ENCODE results near the gene PIP4K2A.
A peak's percentile ranks its signal among the peaks of the same experiment; 100 is the strongest.
"Not testable (repeated sequence)": the region's sequence is repeated elsewhere in the genome, so short reads cannot be mapped to it uniquely, and the experiment has no call there.

The PIP4K2A gene

GRCh38 chr10:22551681-22552365 is 162.6 kb downstream of the PIP4K2A start:
- no peak for DNase-seq (ENCODE audit: low read depth)

GRCh38 chr10:22550732-22551131 is 163.6 kb downstream of the PIP4K2A start:
- DNase-seq (ENCODE audit: low read depth), result peak; percentile 44

DNA sequence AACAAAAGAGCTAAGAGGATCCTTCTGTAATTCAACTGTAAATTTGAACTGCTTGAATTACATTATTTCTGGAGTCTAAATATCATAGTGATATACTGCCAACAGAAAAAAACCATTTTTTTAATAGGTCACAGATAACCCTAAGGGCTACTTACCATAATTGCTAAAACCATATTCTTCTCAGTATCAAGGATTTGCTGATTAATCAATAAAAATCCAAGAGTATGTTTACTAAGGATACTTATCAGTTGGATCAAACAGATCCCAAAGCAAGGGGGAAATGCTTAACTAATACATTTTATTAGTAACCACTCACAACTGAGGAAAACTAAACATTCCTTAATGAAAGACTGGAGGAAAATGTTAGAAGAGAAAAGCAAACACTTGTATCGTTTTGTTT is 166.0 kb downstream of the PIP4K2A start:
- no peak for DNase-seq (ENCODE audit: low read depth)

DNA sequence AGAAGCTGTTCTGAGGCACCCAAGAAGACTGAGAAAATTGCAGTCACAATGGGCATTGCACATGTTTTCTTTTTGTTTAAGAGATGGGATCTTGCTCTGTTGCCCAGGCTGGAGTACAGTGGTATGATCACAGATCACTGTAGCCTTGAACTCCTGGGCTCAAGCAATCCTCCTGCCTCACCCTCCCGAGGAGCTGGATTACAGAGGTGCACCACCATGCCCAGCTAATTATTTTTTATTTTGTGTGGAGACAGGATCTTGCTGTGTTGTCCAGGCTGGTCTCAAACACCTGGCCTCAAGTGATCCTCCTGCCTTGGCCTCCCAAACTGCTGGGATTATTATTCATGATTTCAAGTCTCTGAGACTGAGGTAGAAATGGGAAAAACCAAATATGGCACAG is 168.7 kb downstream of the PIP4K2A start:
- DNase-seq (ENCODE audit: low read depth), result no peak

DNA sequence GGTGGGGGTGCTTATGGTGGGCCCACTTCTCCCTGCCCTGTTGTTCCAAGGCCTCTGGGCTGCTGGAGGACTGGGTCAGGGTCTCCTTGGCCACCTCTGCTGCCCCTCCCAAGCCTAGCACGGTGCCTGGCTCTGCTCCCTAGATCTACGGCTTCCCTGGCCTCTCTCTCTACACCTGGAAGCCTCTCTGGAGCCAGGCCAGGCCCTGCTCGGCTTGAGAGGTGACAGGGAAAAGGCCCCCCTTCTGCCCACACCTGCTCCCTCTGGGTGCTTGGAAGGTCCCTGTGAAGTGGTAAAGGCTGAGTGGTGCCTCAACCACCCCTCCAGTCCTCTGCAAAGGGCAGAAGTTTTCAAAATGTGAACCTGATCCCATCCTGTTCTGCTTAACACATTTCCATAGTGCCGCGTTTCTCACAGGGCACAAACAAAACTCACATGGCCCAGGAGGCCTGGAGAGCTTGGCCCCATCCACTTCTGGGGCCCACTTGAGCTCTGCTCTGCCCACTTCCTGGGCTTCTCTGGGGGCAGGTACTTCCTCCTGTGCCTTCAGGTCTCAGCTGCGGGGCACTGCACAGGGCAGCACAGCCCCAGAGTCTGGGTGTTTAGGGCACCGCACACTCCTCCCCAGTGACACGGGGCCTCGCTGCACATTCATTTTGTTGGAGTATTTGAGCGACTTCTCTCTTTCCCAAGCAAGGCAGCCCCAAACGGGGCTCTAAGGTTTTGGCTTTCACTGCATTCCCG is 169.9 kb downstream of the PIP4K2A start:
- no peak for DNase-seq (ENCODE audit: low read depth)

DNA sequence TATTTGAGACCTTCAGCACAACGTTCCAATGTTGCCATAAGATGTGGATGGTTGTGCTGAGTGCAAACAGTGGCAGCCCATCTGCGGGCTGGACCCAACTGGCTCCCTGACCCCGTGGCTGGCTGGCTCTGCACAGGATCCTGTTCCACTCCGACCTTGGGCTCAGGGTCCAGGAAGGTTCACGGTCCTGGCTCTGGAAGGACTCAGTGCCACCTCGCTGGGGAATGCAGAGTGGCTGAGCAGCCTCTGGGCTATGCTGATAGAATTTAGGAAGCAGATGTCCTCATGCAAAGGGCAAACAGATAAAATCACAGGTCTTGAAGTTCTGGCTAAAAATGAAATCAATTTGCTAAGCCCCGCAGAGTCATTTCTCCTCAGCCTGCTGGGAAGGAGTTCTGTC is 171.6 kb downstream of the PIP4K2A start:
- no peak for DNase-seq (ENCODE audit: low read depth)

- no peak for DNase-seq (ENCODE audit: low read depth)
Measured at GRCh38 chr10:22541900-22542299, 172.5 kb downstream of the PIP4K2A start.

DNA sequence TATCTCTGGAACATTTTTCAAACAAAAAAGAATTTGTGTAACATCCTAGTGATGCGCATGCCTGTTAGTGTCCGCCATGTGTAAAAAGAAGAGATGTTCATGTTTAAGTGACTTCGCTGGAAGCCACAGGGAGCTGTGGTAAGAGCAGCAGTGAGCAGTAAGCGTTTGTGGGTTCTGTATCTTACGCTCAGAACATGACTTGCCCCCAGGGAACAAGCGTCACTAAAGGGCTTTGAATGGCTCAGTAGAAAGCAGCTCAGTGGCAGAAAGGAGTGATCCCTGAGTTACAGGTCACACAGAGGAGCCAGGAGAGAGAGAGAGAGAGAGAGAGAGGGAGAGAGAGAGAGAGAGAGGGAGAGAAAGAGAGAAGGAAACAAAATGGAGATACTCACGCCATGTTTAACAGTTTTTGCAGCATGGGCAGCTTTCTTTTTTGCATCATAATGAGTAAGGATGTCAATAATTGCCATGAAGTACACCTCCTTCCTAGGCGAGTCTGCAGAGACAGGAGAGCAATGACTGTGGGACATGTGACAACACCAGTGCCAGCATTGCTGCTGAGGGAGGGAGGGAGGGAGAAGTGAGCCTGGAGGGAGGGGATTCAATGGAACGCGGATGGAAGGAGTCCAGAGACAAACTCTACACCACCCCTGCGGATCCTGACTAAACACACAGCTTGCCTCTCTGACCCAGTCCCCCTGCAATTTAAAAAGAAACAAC is 174.6 kb downstream of the PIP4K2A start:
- DNase-seq (ENCODE audit: low read depth), result no peak

DNA sequence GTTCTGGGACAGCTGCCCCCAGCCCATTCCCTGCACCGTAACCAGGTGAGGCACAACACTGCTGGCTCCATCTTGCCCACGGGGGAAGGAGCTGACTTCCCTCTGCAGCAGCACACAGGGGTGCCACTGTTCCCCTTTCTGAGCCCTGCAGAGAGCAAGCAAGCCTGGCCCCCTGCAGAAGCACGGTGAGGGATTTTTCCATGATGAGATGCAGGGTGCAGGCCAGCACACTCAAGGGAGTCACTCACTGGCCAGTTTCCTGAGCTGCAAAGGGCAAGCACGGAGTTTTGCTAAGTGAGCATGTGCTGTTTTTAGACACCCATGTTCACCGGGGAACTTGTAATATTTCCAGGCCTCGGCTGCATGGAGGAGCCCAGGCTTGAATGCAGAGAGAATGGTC is 176.6 kb downstream of the PIP4K2A start:
- DNase-seq (ENCODE audit: low read depth), result no peak

- no peak for DNase-seq (ENCODE audit: low read depth)
Measured at GRCh38 chr10:22536620-22537019, 177.8 kb downstream of the PIP4K2A start.

DNA sequence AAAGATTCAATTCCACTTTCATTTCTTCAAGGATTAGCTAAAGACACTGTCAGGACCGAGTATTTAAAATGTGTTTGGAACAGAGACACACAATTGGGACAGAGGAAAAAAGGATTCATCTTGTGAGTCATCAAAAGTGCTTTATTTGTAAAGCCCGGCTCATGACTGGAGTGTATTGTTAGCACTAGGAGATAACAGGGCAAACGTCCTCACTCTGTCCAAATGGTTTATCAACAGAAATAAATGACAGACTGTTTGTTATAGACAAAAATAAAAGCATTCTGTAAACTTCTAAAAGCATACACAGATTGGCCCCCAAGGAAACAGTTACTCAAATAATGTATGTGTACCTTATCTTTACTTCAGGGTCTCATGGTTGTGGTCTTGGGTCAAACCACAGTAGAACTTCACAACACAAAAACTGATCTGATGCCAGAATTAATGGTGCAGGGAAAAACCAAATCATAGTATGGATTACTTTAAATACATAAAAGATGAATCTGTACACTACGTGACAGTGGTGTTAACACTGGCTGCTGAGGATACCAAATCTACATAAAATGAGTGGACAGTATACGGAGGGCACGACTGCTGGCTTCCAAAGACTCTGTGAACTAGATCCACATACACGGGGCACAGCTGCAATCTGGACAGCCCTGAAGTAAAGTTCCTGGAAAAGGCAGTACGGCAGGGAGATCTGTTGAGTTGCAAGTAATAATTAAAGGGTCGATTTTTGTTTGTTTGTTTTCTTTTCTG is 179.4 kb downstream of the PIP4K2A start:
- DNase-seq (ENCODE audit: low read depth), result no peak

GRCh38 chr10:22531441-22531840 is 182.9 kb downstream of the PIP4K2A start:
- no peak for DNase-seq (ENCODE audit: low read depth)

- DNase-seq (ENCODE audit: low read depth), result no peak
Measured at GRCh38 chr10:22531008-22531407, 183.4 kb downstream of the PIP4K2A start.

DNA sequence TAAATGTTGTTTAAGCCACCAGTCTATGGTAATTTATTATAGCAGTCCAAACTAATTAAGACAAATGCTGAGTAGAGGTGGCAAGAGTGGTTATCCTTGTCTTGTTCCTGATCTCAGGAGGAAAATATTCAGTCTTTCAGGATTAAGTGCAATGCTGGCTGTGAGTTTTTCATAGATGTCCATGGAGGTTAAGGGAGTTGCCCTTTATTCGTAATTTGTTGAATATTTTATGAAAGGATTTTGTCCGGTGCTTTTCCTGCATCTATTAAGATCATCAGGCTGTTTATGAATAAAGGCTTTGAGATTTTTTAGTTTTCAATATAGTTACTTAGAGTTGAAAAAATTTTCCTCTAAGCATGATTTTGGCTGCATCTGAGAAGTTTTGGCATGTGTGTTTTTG is 186.9 kb downstream of the PIP4K2A start:
- DNase-seq (ENCODE audit: low read depth), result no peak

GRCh38 chr10:22524333-22524732 is 190.0 kb downstream of the PIP4K2A start:
- not testable (repeated sequence) for DNase-seq (ENCODE audit: low read depth)

DNA sequence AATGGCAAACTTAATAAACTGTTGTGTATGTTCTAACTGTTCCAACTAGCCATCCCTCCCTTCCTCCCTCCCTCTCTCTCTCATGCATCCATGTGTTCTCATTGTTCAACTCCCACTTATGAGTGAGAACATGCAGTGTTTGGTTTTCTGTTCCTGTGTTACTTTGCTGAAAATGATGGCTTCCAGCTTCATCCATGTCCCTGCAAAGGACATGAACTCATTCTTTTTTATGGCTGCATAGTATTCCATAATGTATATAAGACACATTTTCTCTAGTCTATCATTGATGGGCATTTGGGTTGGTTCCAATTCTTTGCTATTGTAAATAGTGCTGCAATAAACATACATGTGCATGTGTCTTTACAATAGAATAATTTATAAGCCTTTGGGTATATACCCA is 193.7 kb downstream of the PIP4K2A start:
- DNase-seq (ENCODE audit: low read depth), result not testable (repeated sequence)

- no peak for DNase-seq (ENCODE audit: low read depth)
Measured at GRCh38 chr10:22518167-22518724, 196.1 kb downstream of the PIP4K2A start.

GRCh38 chr10:22515009-22515408 is 199.4 kb downstream of the PIP4K2A start:
- DNase-seq (ENCODE audit: low read depth), result no peak

DNA sequence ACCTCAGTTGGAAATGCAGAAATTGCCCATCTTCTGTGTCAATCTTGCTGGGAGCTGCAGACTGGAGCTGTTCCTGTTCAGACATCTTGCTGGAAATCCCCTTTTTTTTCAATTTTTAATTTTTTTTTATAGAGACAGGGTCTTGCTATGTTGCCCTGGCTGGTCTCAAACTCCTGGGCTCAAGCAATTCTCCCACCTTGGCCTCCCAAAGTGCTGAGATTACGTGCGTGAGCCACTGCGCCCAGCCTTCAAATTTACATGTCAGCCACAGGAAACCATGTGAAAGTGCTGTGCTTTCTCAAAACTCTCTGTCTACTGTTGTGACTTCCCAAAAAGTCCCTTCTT is 200.0 kb downstream of the PIP4K2A start:
- DNase-seq (ENCODE audit: low read depth), result not testable (repeated sequence)

- DNase-seq (ENCODE audit: low read depth), result not testable (repeated sequence)
Measured at GRCh38 chr10:22513483-22514413, 200.6 kb downstream of the PIP4K2A start.

- not testable (repeated sequence) for DNase-seq (ENCODE audit: low read depth)
Measured at GRCh38 chr10:22512015-22512414, 202.4 kb downstream of the PIP4K2A start.
